GM13977 (cell line): ENCODE results near the gene CBFA2T3.
A peak's percentile ranks its signal among the peaks of the same experiment; 100 is the strongest.

Experiments used
- DNase-seq: peaks from one replicate; pipeline ENCODE4 v3.0.0; 2012; ENCODE audit warnings: low spot score
- CTCF ChIP-seq: IDR thresholded peaks from 2 replicates; pipeline ENCODE4 v1.5.1; 2012; ENCODE audit warnings: mild to moderate bottlenecking, control low read depth; ENCODE audit not compliant: insufficient read depth; ENCODE audit errors: extremely low read depth, missing control alignments
- in situ Hi-C: fragments of 300-500 bp; cut with MboI; formaldehyde crosslinking; loops from one replicate; pipeline ENCODE4 v1.12.0; 2022; ENCODE audit warnings: low sequenced_read_pairs, low pct_unique_long_range_greater_than_20kb, mixed read lengths, inconsistent platforms; ENCODE audit not compliant: unreplicated experiment

Gene CBFA2T3

DNA sequence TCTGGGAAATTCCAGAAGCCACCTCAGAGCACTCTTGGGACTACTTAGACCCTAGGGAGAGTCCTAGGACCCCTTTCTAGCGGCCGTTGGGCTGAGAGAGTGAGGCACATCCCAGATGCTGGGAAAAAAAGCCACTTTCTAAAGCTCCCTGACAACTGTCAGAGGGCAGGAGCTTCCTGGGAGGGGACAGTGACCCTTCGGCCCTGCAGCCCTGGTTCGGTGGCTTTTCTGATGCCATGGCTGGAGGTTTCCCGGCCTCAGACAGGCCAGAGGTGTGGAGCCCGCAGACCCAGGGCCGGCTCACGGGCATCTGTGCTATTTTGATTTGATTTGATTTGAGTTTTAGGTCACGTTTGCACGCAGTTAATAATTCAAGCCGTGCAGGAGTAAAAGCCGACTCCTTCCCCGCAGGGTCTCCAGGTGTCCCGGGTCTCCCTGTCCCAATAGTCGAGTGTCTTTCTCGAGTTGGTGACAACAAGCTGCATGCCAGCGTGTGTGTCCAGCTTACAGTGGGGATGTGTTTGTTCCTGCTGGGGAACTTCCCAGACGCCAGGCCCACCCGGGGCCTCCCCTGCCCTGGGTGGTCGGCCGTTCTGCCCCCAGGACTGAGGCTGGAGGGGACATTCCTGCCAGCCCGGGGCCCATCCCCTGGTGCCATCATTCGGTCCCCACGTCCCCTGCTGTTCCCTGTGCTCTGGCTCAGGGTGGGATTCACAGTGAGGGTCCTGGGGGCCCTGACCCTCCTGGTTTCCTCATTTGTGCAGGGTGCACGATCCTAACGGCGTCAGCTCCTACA, 1.0 kb upstream of the CBFA2T3 start:
- TF ChIP-seq CTCF, result no peak
- in situ Hi-C loops, result no loop called here
- DNase-seq, result no peak

- peak; percentile 57 for DNase-seq
- in situ Hi-C loops, result no loop called here
- TF ChIP-seq CTCF, result no peak
Observed at GRCh38 chr16:88976366-88977017, 515 bp downstream of the CBFA2T3 start.

DNA sequence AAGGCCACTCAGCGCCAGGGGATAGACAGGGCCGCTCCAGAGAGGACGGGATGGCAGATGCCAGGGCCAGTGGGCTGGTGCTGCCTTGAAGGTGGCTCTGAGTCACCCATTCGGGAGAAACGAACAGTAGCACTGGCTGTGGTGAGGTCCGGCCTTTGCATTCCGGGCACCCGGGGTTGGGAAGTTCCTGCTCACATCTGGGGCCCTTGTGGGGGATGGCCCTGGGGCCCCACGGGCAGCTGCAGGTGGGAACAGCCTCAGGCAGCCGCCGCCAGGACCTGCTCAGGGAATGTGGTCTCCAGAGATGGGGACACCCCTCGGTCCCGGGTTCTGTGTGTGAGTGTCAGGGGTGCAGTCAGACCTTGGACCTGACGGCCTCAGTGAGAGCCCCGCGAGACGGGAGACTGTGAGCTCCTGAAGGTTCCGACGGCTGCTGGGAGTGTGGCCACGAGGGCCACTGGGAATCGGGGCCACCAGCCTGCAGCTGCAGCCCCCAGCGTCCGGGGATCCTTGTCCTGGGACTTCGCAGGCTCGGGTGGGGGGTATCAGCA, 1.4 kb downstream of the CBFA2T3 start:
- in situ Hi-C loops, result no loop called here
- peak; percentile 44 for DNase-seq
- TF ChIP-seq CTCF, result no peak

- no peak for DNase-seq
- in situ Hi-C loops, result no loop called here
- no peak for TF ChIP-seq CTCF
Observed at GRCh38 chr16:88974916-88975215, 2.1 kb downstream of the CBFA2T3 start.

DNA sequence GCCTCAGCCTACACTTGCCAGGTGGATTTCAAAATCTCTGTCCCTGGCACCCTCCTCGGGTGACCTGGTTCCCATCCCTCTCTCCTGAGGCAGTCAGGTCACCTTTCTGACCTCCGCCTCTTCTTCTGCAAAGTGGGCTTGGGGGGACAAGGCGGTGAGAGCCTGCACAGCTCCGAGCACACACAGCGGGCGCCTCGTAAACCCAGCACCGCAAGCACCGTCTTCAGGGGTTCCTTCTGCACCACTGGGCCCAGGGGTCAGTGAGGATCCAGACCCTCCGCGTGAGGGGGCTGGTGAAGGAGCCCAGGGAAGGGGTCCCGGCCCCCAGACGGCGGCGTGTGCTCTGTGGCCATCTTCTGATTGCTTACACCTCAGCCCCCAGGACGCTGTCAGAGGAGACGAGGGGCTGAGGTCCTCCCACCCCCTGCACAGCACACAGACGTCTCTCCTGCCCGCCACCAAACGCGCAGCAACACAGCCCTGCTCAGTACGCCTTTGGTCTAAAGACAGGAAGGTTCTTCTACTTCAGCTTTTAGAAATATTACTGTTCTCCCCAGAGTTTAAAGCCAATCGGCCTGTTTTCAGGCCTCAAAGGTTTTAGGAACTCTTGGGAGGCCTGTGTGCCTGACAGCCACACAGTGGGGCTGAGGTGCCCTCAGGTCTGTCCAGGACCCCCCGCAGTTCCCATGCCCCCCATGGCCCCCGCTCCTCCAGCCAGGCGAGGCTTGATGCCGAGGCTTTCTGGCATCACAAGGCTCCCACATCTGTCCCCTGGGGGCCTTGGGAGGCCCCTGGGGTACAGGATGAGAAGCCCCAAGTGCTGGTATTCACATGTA, 2.7 kb downstream of the CBFA2T3 start:
- TF ChIP-seq CTCF, result no peak
- in situ Hi-C loops, result no loop called here

DNA sequence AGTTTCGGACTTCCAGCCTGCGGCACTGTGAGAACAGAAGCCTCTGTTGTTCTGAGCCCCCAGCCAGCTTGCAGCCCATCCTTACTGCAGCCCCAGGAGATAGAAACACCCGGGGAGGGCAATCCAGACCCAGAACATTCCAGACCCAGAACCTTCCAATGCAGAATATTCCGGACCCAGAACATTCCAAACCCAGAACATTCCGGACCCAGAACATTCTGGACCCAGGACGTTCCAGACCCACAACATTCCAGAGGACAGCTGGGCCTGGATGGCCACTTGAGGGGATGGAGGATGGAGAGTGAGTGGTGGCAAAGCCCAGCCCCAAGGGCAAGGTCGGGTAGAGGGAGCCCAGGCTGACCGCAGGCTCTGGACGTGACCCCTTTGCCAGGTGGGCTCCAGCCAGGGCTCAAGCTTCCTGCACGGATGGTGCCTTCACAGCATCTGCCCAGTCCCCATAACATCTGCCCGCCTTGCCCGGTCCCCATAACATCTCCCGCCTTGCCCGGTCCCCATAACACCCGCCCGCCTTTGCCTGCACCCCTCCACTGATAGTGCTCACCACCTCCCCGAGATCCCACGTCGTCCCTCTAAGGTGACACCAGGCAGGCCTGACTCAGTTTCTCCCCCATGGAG, 3.5 kb downstream of the CBFA2T3 start:
- in situ Hi-C loops, result no loop called here
- TF ChIP-seq CTCF, result no peak
- DNase-seq, result no peak

More for the DNA sequence above, 2.7 kb downstream of the CBFA2T3 start:
- DNase-seq, result peak; percentile 34
